ENCODE data around the gene CCDC167. TPM values are rescaled to one million over a fixed set of nuclear protein-coding genes. Genes with fewer than 3 reads are reported as not detected.

Gene CCDC167
- total RNA-seq, 1 donor from 2014 or later, result 38.3 TPM

GRCh38 chr6:37496951-37497885, 2.5 kb downstream of the CCDC167 start:
- Mint-ChIP-seq H3K27me3 (no peaks in the 10 kb centered on the region), H3K4me1 (ENCODE audit: unreplicated experiment) (peaks cover 32% of the 10 kb centered on the region), H3K27ac (no peak overlapping the region), H3K36me3 (no peaks in the 10 kb centered on the region), H3K9me3 (no peaks in the 10 kb centered on the region), H3K4me3 (peak overlapping the region; percentile 31)
- no peak for TF ChIP-seq CTCF (conservative IDR thresholded peaks at IDR 0.05)
- no peak for DNase-seq (ENCODE audit: extremely low spot score, unreplicated experiment)

- Mint-ChIP-seq H3K4me3 (no peak overlapping the region), H3K27me3 (no peaks in the 10 kb centered on the region), H3K4me1 (ENCODE audit: unreplicated experiment) (peaks cover 28% of the 10 kb centered on the region), H3K36me3 (no peaks in the 10 kb centered on the region), H3K9me3 (no peaks in the 10 kb centered on the region), H3K27ac (no peak overlapping the region)
- no peak for TF ChIP-seq CTCF (conservative IDR thresholded peaks at IDR 0.05)
- no peak for DNase-seq (ENCODE audit: extremely low spot score, unreplicated experiment)
Observed at GRCh38 chr6:37495244-37495934, 4.3 kb downstream of the CCDC167 start.

GRCh38 chr6:37493661-37493995, 6.1 kb downstream of the CCDC167 start:
- Mint-ChIP-seq H3K9me3 (no peaks in the 10 kb centered on the region), H3K27me3 (no peaks in the 10 kb centered on the region), H3K4me1 (ENCODE audit: unreplicated experiment) (peaks cover 24% of the 10 kb centered on the region), H3K36me3 (peaks cover 1% of the 10 kb centered on the region), H3K4me3 (no peak overlapping the region), H3K27ac (no peak overlapping the region)
- no peak for TF ChIP-seq CTCF (conservative IDR thresholded peaks at IDR 0.05)
- DNase-seq (ENCODE audit: extremely low spot score, unreplicated experiment), result no peak

GRCh38 chr6:37492991-37493660, 6.6 kb downstream of the CCDC167 start:
- no peak for TF ChIP-seq CTCF (conservative IDR thresholded peaks at IDR 0.05)
- Mint-ChIP-seq H3K27me3 (no peaks in the 10 kb centered on the region), H3K4me3 (no peak overlapping the region), H3K27ac (no peak overlapping the region), H3K9me3 (no peaks in the 10 kb centered on the region), H3K36me3 (peaks cover 6% of the 10 kb centered on the region), H3K4me1 (ENCODE audit: unreplicated experiment) (peaks cover 29% of the 10 kb centered on the region)
- no peak for DNase-seq (ENCODE audit: extremely low spot score, unreplicated experiment)

GRCh38 chr6:37492236-37492972, 7.3 kb downstream of the CCDC167 start:
- Mint-ChIP-seq H3K36me3 (peaks cover 9% of the 10 kb centered on the region), H3K9me3 (no peaks in the 10 kb centered on the region), H3K27me3 (no peaks in the 10 kb centered on the region), H3K27ac (no peak overlapping the region), H3K4me3 (no peak overlapping the region), H3K4me1 (ENCODE audit: unreplicated experiment) (peaks cover 32% of the 10 kb centered on the region)
- no peak for DNase-seq (ENCODE audit: extremely low spot score, unreplicated experiment)
- TF ChIP-seq CTCF (conservative IDR thresholded peaks at IDR 0.05), result no peak

Measured in type B pancreatic cell (in vitro differentiated cells).